K562 (cell line): ENCODE data around the gene HSD17B12. TPM values are rescaled to one million over a fixed set of nuclear protein-coding genes. Genes with fewer than 3 reads are reported as not detected.
A peak's percentile ranks its signal among the peaks of the same experiment; 100 is the strongest.

Experiments used
- CBFA2T2 ChIP-seq: fragments of 450-650 bp; conservative IDR thresholded peaks from 2 replicates; pipeline ENCODE4 v1.6.1; 2017; ENCODE audit warnings: mild to moderate bottlenecking
- DMBX1 ChIP-seq: fragments of 250-450 bp; sonication (Bioruptor Pico); IDR thresholded peaks from 2 replicates; pipeline ENCODE4 v1.8.0; 2022; ENCODE audit warnings: inconsistent platforms, mild to moderate bottlenecking, moderate library complexity, borderline replicate concordance
- KDM2B ChIP-seq: fragments of 250-450 bp; sonication (Bioruptor Pico); IDR thresholded peaks from 2 replicates; pipeline ENCODE4 v1.8.0; 2021; ENCODE audit warnings: mild to moderate bottlenecking, moderate library complexity
- KDM5B ChIP-seq: fragments of 200-600 bp; sonication (generic); IDR thresholded peaks from 2 replicates; pipeline ENCODE4 v1.6.1; 2012; ENCODE audit warnings: low read depth, mild to moderate bottlenecking, moderate library complexity, low read length, control low read depth, inconsistent platforms; ENCODE audit not compliant: insufficient replicate concordance
- NELFE ChIP-seq: IDR thresholded peaks from 2 replicates; pipeline ENCODE4 v1.6.1; 2011; ENCODE audit warnings: mild to moderate bottlenecking; ENCODE audit not compliant: insufficient read depth, insufficient read length
- SAFB2 ChIP-seq: fragments of 200-400 bp; formaldehyde crosslinking; IDR thresholded peaks from 2 replicates; pipeline ENCODE4 v1.6.1; 2018; ENCODE audit warnings: borderline replicate concordance, low read length, low read depth, moderate library complexity; ENCODE audit not compliant: severe bottlenecking
- SIRT6 ChIP-seq: IDR thresholded peaks from one replicate; pipeline ENCODE4 v1.6.1; 2012; ENCODE audit warnings: low read depth, mild to moderate bottlenecking, control low read depth, inconsistent platforms, low read length, moderate library complexity
- SRF ChIP-seq, 2 experiments: fragments of 250-450, 450-650 bp in 1 of 2; sonication (Bioruptor Pico) in 1 of 2; sonication (generic) in 1 of 2; formaldehyde crosslinking; IDR thresholded peaks; 2 replicates each; pipeline versions ENCODE4 v1.5.0 to v1.5.1; 2020 to 2022; ENCODE audit warnings: mild to moderate bottlenecking in 1 of 2, missing genetic modification reagents in 1 of 2
- TRIM24 ChIP-seq, 2 experiments: fragments of 450-650 bp; IDR thresholded peaks; 2 replicates each; pipeline ENCODE4 v1.6.1; 2016
- ZBED1 ChIP-seq: IDR thresholded peaks from 2 replicates; pipeline ENCODE4 v1.6.1; 2014
- polyA plus RNA-seq, 8 experiments: library from polyadenylated mRNA; depleted of rRNA in 4 of 8; stranded (reverse) in 5 of 8; unstranded in 3 of 8; fragments of >200 nt; fragmentation: Nextera tagmentation in 2 of 8; fragmentation: Illumina TruSeq in 1 of 8; extraction: Ambion mirVana in 2 of 8; extraction: Trizol in 1 of 8; gene quantifications; 2 replicates each; pipeline versions ENCODE4 v1.2.1 to v1.2.3, GENCODE V29; 2011 to 2014; ENCODE audit warnings: inconsistent platforms in 1 of 8, missing spikeins in 1 of 8
- total RNA-seq, 7 experiments: library from RNA; depleted of rRNA in 6 of 7; stranded (reverse); fragments of >200 nt in 6 of 7; fragmentation: Illumina TruSeq in 2 of 7; extraction: Trizol in 2 of 7; gene quantifications; 2 replicates each; pipeline versions ENCODE4 v1.2.1 to v1.2.3, GENCODE V29; 2011 to 2021; ENCODE audit warnings: low replicate concordance in 1 of 7
- TF ChIP-seq, protein P1 (sequence below), 2 experiments: fragments of 450-650 bp; formaldehyde crosslinking in 1 of 2; IDR thresholded peaks; 2 replicates each; pipeline versions ENCODE4 v1.4.0 to v1.6.1; 2014 to 2020; ENCODE audit warnings: mild to moderate bottlenecking in 2 of 2, borderline replicate concordance in 1 of 2, low read depth in 1 of 2
- TF ChIP-seq, protein P2 (sequence below): conservative IDR thresholded peaks from 2 replicates; pipeline ENCODE4 v1.6.1; 2011; ENCODE audit warnings: low read depth, mild to moderate bottlenecking, low read length; ENCODE audit not compliant: control insufficient read depth
- TF ChIP-seq, protein P3 (sequence below), 2 experiments: fragments of 150-350 bp in 1 of 2; IDR thresholded peaks; 2 replicates each; pipeline ENCODE4 v1.6.1; 2012 to 2016; ENCODE audit warnings: low read depth in 2 of 2, low read length in 2 of 2, mild to moderate bottlenecking in 1 of 2, moderate library complexity in 1 of 2

The HSD17B12 gene
- total and polyA plus RNA-seq, 9 of the 15 experiments (the other 6 are each of a cell fraction or from before 2014, with no cell fraction given), result 9.1 to 34.5 (median 23.3) TPM

DNA sequence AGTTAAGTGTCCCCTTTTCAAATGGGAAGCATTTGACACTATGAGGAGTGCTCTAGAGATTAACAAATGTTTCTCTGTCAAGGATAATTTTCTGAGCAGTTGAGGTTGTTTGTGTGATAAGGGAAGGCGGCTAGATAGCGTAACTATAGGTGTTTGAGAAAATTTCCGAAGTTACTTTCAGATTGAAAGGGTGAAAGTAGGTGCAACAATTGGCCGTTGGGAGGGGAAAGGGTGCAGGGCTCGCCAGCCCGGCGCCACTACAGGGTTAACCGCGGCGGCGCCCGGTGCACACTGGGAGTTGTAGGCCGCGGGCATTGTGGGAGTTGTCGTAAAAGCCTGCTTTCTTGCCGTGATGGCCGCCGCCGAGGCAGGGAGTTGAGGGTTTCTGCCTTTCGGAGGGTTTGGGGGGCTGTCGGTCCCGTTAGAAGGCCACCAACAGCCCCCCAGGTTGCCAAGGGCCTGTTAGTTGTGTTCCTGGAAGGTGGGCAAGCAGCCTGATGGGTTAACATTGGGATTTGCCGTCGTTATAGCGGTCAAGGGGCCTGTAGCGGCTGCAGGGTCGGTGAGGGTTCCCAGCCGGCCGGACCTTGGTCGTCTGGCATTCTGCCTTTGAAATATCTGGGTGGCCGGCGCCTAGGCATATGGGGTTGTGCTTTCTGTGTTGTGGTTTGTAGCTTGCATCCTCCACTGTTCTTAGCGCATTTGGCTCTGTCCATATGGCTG lies 36.5 kb upstream of the HSD17B12 start (continued):
- TF ChIP-seq, protein P1, sequence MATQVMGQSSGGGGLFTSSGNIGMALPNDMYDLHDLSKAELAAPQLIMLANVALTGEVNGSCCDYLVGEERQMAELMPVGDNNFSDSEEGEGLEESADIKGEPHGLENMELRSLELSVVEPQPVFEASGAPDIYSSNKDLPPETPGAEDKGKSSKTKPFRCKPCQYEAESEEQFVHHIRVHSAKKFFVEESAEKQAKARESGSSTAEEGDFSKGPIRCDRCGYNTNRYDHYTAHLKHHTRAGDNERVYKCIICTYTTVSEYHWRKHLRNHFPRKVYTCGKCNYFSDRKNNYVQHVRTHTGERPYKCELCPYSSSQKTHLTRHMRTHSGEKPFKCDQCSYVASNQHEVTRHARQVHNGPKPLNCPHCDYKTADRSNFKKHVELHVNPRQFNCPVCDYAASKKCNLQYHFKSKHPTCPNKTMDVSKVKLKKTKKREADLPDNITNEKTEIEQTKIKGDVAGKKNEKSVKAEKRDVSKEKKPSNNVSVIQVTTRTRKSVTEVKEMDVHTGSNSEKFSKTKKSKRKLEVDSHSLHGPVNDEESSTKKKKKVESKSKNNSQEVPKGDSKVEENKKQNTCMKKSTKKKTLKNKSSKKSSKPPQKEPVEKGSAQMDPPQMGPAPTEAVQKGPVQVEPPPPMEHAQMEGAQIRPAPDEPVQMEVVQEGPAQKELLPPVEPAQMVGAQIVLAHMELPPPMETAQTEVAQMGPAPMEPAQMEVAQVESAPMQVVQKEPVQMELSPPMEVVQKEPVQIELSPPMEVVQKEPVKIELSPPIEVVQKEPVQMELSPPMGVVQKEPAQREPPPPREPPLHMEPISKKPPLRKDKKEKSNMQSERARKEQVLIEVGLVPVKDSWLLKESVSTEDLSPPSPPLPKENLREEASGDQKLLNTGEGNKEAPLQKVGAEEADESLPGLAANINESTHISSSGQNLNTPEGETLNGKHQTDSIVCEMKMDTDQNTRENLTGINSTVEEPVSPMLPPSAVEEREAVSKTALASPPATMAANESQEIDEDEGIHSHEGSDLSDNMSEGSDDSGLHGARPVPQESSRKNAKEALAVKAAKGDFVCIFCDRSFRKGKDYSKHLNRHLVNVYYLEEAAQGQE (IDR thresholded peaks at IDR 0.05; ENCODE audit: borderline replicate concordance), result no peak
- TF ChIP-seq, protein P1 (CRISPR knock-in tag; IDR thresholded peaks at IDR 0.05; ENCODE audit: low read depth), result 0 out of 2 replicates have a peak, but pooled peaks have one; percentile 55
- TF ChIP-seq ZBED1 (no peak), KDM2B (CRISPR knock-in tag) (no peak), SAFB2 (no peak), CBFA2T2 (peak; percentile 8; the same call in 1 of the 2 replicates), TRIM24 (IDR thresholded peaks at IDR 0.05) (no peak), SIRT6 (no peak), SRF (CRISPR knock-in tag; IDR thresholded peaks at IDR 0.05) (no peak), NELFE (no peak), KDM5B (peak; percentile 72), DMBX1 (CRISPR knock-in tag) (no peak)
- TF ChIP-seq, protein P2, sequence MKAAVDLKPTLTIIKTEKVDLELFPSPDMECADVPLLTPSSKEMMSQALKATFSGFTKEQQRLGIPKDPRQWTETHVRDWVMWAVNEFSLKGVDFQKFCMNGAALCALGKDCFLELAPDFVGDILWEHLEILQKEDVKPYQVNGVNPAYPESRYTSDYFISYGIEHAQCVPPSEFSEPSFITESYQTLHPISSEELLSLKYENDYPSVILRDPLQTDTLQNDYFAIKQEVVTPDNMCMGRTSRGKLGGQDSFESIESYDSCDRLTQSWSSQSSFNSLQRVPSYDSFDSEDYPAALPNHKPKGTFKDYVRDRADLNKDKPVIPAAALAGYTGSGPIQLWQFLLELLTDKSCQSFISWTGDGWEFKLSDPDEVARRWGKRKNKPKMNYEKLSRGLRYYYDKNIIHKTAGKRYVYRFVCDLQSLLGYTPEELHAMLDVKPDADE, result peak; percentile 96
- TF ChIP-seq, protein P3, sequence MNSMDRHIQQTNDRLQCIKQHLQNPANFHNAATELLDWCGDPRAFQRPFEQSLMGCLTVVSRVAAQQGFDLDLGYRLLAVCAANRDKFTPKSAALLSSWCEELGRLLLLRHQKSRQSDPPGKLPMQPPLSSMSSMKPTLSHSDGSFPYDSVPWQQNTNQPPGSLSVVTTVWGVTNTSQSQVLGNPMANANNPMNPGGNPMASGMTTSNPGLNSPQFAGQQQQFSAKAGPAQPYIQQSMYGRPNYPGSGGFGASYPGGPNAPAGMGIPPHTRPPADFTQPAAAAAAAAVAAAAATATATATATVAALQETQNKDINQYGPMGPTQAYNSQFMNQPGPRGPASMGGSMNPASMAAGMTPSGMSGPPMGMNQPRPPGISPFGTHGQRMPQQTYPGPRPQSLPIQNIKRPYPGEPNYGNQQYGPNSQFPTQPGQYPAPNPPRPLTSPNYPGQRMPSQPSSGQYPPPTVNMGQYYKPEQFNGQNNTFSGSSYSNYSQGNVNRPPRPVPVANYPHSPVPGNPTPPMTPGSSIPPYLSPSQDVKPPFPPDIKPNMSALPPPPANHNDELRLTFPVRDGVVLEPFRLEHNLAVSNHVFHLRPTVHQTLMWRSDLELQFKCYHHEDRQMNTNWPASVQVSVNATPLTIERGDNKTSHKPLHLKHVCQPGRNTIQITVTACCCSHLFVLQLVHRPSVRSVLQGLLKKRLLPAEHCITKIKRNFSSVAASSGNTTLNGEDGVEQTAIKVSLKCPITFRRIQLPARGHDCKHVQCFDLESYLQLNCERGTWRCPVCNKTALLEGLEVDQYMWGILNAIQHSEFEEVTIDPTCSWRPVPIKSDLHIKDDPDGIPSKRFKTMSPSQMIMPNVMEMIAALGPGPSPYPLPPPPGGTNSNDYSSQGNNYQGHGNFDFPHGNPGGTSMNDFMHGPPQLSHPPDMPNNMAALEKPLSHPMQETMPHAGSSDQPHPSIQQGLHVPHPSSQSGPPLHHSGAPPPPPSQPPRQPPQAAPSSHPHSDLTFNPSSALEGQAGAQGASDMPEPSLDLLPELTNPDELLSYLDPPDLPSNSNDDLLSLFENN (IDR thresholded peaks at IDR 0.05; ENCODE audit: low read depth in 2 of 2, low read length in 2 of 2), result no peak
